T-helper 1 cell treated with Interleukin-12 subunit alpha and Interleukin-12 subunit beta and Interleukin-4 antibody, amounts not matched to agents 30 μg/mL and 1 μg/mL, for 36 hours (primary cell): ENCODE data around the gene DEFB124.
"Not testable (repeated sequence)": the region's sequence is repeated elsewhere in the genome, so short reads cannot be mapped to it uniquely, and the experiment has no call there.

Experiments used
- H3K27ac Mint-ChIP-seq: one replicate; pipeline ENCODE4 v1.8.0; 2021; ENCODE audit warnings: mild to moderate bottlenecking, mixed read lengths
- H3K27me3 Mint-ChIP-seq: one replicate; pipeline ENCODE4 v1.8.0; 2021; ENCODE audit warnings: low read depth, mixed read lengths
- H3K36me3 Mint-ChIP-seq: one replicate; pipeline ENCODE4 v1.8.0; 2021; ENCODE audit warnings: low read depth, mixed read lengths
- H3K4me1 Mint-ChIP-seq: one replicate; pipeline ENCODE4 v1.8.0; 2021; ENCODE audit warnings: low read depth, mixed read lengths
- H3K4me3 Mint-ChIP-seq: one replicate; pipeline ENCODE4 v1.8.0; 2021; ENCODE audit warnings: mild to moderate bottlenecking, moderate library complexity, mixed read lengths
- H3K9me3 Mint-ChIP-seq: one replicate; pipeline ENCODE4 v1.8.0; 2021; ENCODE audit warnings: mixed read lengths

The DEFB124 gene

GRCh38 chr20:31502884-31503673 lies 28.2 kb upstream of the DEFB124 start:
- H3K27ac Mint-ChIP-seq, H3K36me3 Mint-ChIP-seq: not testable (repeated sequence)
- peaks cover 11% of the 10 kb centered on the region for H3K27me3 Mint-ChIP-seq

GRCh38 chr20:31500527-31500926 lies 25.6 kb upstream of the DEFB124 start:
- H3K27me3 Mint-ChIP-seq, result peaks cover 9% of the 10 kb centered on the region
- H3K4me1 Mint-ChIP-seq, result peaks cover 2% of the 10 kb centered on the region
- no peak overlapping the region for H3K27ac Mint-ChIP-seq

More at GRCh38 chr20:31502884-31503673, 28.2 kb upstream of the DEFB124 start:
- not testable (repeated sequence) for H3K9me3 Mint-ChIP-seq, H3K4me1 Mint-ChIP-seq, H3K4me3 Mint-ChIP-seq

GRCh38 chr20:31497838-31498540 lies 23.1 kb upstream of the DEFB124 start:
- H3K27me3 Mint-ChIP-seq, result peaks cover 10% of the 10 kb centered on the region
- H3K4me3 Mint-ChIP-seq, result no peak overlapping the region
- H3K27ac Mint-ChIP-seq, result no peak overlapping the region
- H3K4me1 Mint-ChIP-seq, result no peaks in the 10 kb centered on the region
- no peaks in the 10 kb centered on the region for H3K36me3 Mint-ChIP-seq
- no peaks in the 10 kb centered on the region for H3K9me3 Mint-ChIP-seq

More at GRCh38 chr20:31500527-31500926, 25.6 kb upstream of the DEFB124 start:
- no peaks in the 10 kb centered on the region for H3K9me3 Mint-ChIP-seq
- H3K4me3 Mint-ChIP-seq, result no peak overlapping the region
- H3K36me3 Mint-ChIP-seq, result no peaks in the 10 kb centered on the region

- peaks cover 10% of the 10 kb centered on the region for H3K27me3 Mint-ChIP-seq
- H3K4me3 Mint-ChIP-seq, result no peak overlapping the region
- H3K36me3 Mint-ChIP-seq, result no peaks in the 10 kb centered on the region
- H3K4me1 Mint-ChIP-seq, result no peaks in the 10 kb centered on the region
- no peaks in the 10 kb centered on the region for H3K9me3 Mint-ChIP-seq
- H3K27ac Mint-ChIP-seq, result no peak overlapping the region
Observed at GRCh38 chr20:31496761-31497295, 21.9 kb upstream of the DEFB124 start.

GRCh38 chr20:31494131-31494530 lies 19.2 kb upstream of the DEFB124 start:
- peaks cover 10% of the 10 kb centered on the region for H3K27me3 Mint-ChIP-seq
- no peaks in the 10 kb centered on the region for H3K9me3 Mint-ChIP-seq
- H3K4me3 Mint-ChIP-seq, result no peak overlapping the region
- no peaks in the 10 kb centered on the region for H3K36me3 Mint-ChIP-seq
- H3K27ac Mint-ChIP-seq, result no peak overlapping the region
- no peaks in the 10 kb centered on the region for H3K4me1 Mint-ChIP-seq

GRCh38 chr20:31490752-31491151 lies 15.8 kb upstream of the DEFB124 start:
- peaks cover 15% of the 10 kb centered on the region for H3K27me3 Mint-ChIP-seq
- H3K4me1 Mint-ChIP-seq, result peaks cover 2% of the 10 kb centered on the region
- no peak overlapping the region for H3K27ac Mint-ChIP-seq
- H3K4me3 Mint-ChIP-seq, result no peak overlapping the region
- no peaks in the 10 kb centered on the region for H3K36me3 Mint-ChIP-seq
- H3K9me3 Mint-ChIP-seq, result no peaks in the 10 kb centered on the region

GRCh38 chr20:31489152-31489551 lies 14.2 kb upstream of the DEFB124 start:
- H3K27me3 Mint-ChIP-seq, result peaks cover 19% of the 10 kb centered on the region
- H3K4me3 Mint-ChIP-seq, result no peak overlapping the region
- H3K36me3 Mint-ChIP-seq, result no peaks in the 10 kb centered on the region
- no peaks in the 10 kb centered on the region for H3K9me3 Mint-ChIP-seq
- H3K4me1 Mint-ChIP-seq, result peaks cover 2% of the 10 kb centered on the region
- no peak overlapping the region for H3K27ac Mint-ChIP-seq

GRCh38 chr20:31488115-31488514 lies 13.2 kb upstream of the DEFB124 start:
- H3K36me3 Mint-ChIP-seq, result no peaks in the 10 kb centered on the region
- H3K4me3 Mint-ChIP-seq, result no peak overlapping the region
- peaks cover 19% of the 10 kb centered on the region for H3K27me3 Mint-ChIP-seq
- H3K27ac Mint-ChIP-seq, result no peak overlapping the region
- no peaks in the 10 kb centered on the region for H3K9me3 Mint-ChIP-seq
- peaks cover 2% of the 10 kb centered on the region for H3K4me1 Mint-ChIP-seq

- Mint-ChIP-seq H3K9me3 (no peaks in the 10 kb centered on the region), H3K36me3 (no peaks in the 10 kb centered on the region), H3K4me3 (no peak overlapping the region), H3K27me3 (peaks cover 23% of the 10 kb centered on the region), H3K4me1 (peaks cover 2% of the 10 kb centered on the region), H3K27ac (no peak overlapping the region)
Observed at GRCh38 chr20:31485450-31486339, 10.8 kb upstream of the DEFB124 start.

GRCh38 chr20:31484001-31484400 lies 9.1 kb upstream of the DEFB124 start:
- no peak overlapping the region for H3K4me3 Mint-ChIP-seq
- H3K27me3 Mint-ChIP-seq, result peaks cover 26% of the 10 kb centered on the region
- no peaks in the 10 kb centered on the region for H3K9me3 Mint-ChIP-seq
- no peak overlapping the region for H3K27ac Mint-ChIP-seq
- peaks cover 2% of the 10 kb centered on the region for H3K4me1 Mint-ChIP-seq
- H3K36me3 Mint-ChIP-seq, result no peaks in the 10 kb centered on the region

- H3K27me3 Mint-ChIP-seq, result peaks cover 54% of the 10 kb centered on the region
- no peaks in the 10 kb centered on the region for H3K36me3 Mint-ChIP-seq
- no peak overlapping the region for H3K27ac Mint-ChIP-seq
- H3K4me1 Mint-ChIP-seq, result no peaks in the 10 kb centered on the region
- H3K9me3 Mint-ChIP-seq, result no peaks in the 10 kb centered on the region
- H3K4me3 Mint-ChIP-seq, result no peak overlapping the region
Observed at GRCh38 chr20:31476643-31477215, 1.8 kb upstream of the DEFB124 start.

GRCh38 chr20:31476294-31476585 lies 1.3 kb upstream of the DEFB124 start:
- Mint-ChIP-seq H3K4me3 (no peak overlapping the region), H3K36me3 (no peaks in the 10 kb centered on the region), H3K9me3 (no peaks in the 10 kb centered on the region), H3K27ac (no peak overlapping the region), H3K27me3 (peaks cover 51% of the 10 kb centered on the region), H3K4me1 (no peaks in the 10 kb centered on the region)

GRCh38 chr20:31475472-31476293 lies 756 bp upstream of the DEFB124 start:
- H3K4me3 Mint-ChIP-seq, result no peak overlapping the region
- H3K9me3 Mint-ChIP-seq, result no peaks in the 10 kb centered on the region
- H3K36me3 Mint-ChIP-seq, result no peaks in the 10 kb centered on the region
- H3K4me1 Mint-ChIP-seq, result no peaks in the 10 kb centered on the region
- H3K27ac Mint-ChIP-seq, result no peak overlapping the region
- peaks cover 50% of the 10 kb centered on the region for H3K27me3 Mint-ChIP-seq
